ENCODE data around the gene MED9.

Gene MED9

GRCh38 chr17:17437461-17437860 is 39.3 kb upstream of the MED9 start:
- TF ChIP-seq, protein P1, sequence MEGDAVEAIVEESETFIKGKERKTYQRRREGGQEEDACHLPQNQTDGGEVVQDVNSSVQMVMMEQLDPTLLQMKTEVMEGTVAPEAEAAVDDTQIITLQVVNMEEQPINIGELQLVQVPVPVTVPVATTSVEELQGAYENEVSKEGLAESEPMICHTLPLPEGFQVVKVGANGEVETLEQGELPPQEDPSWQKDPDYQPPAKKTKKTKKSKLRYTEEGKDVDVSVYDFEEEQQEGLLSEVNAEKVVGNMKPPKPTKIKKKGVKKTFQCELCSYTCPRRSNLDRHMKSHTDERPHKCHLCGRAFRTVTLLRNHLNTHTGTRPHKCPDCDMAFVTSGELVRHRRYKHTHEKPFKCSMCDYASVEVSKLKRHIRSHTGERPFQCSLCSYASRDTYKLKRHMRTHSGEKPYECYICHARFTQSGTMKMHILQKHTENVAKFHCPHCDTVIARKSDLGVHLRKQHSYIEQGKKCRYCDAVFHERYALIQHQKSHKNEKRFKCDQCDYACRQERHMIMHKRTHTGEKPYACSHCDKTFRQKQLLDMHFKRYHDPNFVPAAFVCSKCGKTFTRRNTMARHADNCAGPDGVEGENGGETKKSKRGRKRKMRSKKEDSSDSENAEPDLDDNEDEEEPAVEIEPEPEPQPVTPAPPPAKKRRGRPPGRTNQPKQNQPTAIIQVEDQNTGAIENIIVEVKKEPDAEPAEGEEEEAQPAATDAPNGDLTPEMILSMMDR (IDR thresholded peaks at IDR 0.05; ENCODE audit: low read depth, low read length, missing control alignments), result no peak
- DNase-seq (ENCODE audit: extremely low read depth, low read depth), result no peak

DNA sequence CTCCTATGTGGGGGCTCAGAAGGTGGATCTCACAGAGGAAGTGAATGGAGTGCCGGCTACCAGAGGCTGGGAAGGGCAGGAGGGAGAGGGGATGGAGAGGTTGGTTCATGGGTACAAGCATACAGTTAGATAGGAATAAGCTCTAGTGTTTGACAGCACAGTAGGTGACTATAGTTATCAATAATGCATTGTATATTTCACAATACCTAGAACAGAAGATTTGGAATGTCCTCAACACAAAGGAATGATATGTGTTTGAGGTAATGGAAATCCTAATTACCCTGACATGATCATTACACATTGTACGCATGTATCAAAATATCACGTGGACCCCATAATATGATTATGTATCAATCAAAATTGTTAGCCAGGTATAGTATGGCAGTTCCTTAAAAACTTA is 38.9 kb upstream of the MED9 start:
- DNase-seq (ENCODE audit: extremely low read depth, low read depth), result no peak
- no peak overlapping the region for H3K4me3 ChIP-seq (replicated peaks; ENCODE audit: low read depth, low read length)
- TF ChIP-seq, protein P1 (IDR thresholded peaks at IDR 0.05; ENCODE audit: low read depth, low read length, missing control alignments), result no peak

More at GRCh38 chr17:17437461-17437860, 39.3 kb upstream of the MED9 start:
- H3K4me3 ChIP-seq (replicated peaks; ENCODE audit: low read depth, low read length), result no peak overlapping the region

- no peak overlapping the region for H3K4me3 ChIP-seq (replicated peaks; ENCODE audit: low read depth, low read length)
- TF ChIP-seq, protein P1 (IDR thresholded peaks at IDR 0.05; ENCODE audit: low read depth, low read length, missing control alignments), result peak; percentile 69
- no peak for DNase-seq (ENCODE audit: extremely low read depth, low read depth)
These were observed 36.6 kb upstream of the MED9 start for GRCh38 chr17:17440010-17440843.

DNA sequence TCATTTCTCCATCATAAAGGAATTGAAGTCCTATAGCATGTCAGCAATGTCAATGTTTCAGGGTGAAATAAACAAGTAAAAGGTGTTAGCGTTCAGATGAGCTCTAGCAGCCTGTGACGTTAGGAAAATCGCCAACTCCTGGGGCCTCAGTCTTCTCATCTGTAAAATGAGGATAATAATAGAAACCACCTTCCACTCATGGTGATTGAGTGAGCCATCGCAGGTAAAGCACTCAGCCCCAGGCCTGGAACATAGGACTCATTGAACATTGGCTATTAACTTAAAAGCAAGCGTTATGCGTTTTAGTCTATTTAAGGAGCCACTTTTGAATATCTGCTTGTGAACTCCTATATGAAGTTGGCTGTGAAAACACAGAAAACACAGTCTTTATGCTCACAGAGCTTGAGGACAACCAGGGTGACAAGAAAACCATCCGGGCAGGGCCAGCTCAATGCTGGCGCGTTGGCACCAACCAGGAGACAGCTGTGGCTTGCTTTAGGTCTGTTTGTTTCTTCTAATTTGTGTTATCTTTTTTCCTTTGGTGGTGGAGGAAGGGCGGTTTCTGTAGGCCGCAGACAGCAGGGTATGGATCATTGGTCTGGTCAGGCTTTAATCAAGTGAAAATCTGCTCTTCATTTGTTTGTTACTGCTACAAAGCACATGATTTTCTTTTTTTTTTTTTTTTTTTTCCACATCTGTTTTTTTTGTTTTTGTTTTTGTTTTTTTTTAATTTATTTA is 35.7 kb upstream of the MED9 start:
- H3K4me3 ChIP-seq (replicated peaks; ENCODE audit: low read depth, low read length), result no peak overlapping the region
- DNase-seq (ENCODE audit: extremely low read depth, low read depth), result no peak
- TF ChIP-seq, protein P1 (IDR thresholded peaks at IDR 0.05; ENCODE audit: low read depth, low read length, missing control alignments), result no peak

DNA sequence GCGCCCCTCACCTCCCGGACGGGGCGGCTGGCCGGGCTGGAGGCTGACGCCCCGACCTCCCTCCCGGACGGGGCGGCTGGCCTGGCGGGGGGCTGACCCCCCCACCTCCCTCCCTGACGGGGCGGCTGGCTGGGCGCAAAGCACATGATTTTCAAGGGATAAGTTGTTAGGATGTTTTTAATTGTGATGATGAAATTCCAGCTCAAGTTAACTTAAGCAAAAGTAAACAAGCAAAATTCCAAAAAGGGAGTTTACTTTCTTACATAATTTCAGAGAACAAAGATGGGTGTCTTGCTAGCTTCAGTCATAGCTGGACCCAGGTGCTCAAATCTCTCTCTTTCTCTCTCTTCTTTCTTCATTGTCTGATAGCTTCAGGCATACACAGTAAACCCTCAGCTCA is 33.6 kb upstream of the MED9 start:
- no peak overlapping the region for H3K4me3 ChIP-seq (replicated peaks; ENCODE audit: low read depth, low read length)
- TF ChIP-seq, protein P1 (IDR thresholded peaks at IDR 0.05; ENCODE audit: low read depth, low read length, missing control alignments), result no peak
- no peak for DNase-seq (ENCODE audit: extremely low read depth, low read depth)

DNA sequence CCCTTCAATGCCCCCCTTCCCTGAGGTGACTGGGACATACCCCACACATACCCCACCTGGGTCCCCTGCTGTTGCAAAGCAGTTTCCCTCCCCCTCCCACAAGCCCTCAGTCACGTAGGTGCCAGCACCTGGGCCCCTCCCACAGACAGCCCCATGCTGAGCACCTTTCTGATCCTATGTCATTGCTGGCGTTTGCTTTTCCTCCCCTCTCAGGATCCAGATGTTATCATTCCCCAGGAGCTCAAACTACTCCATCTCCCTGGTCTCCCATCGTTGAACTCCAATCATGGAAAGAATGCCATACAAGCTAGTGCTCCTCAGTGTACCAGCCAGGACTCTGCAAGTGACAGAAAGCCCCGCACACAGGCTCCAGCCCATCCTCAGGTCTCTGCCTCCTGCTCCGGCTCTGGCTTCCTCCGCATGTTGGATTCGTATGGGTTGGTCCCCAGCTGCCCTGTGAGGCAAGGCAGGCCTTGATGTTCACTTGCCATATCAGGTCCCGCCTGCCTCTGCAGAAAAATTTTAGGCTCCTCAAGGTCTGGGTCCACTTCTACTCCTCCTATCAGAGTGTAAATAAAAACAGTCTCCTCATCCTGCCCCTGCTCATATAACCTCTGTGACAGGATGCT is 31.4 kb upstream of the MED9 start:
- TF ChIP-seq, protein P1 (IDR thresholded peaks at IDR 0.05; ENCODE audit: low read depth, low read length, missing control alignments), result no peak
- no peak overlapping the region for H3K4me3 ChIP-seq (replicated peaks; ENCODE audit: low read depth, low read length)
- DNase-seq (ENCODE audit: extremely low read depth, low read depth), result no peak

Measured in HFF-Myc (cell line).